Measurements from ENCODE around the gene IGSF3.
"Not testable (repeated sequence)": the region's sequence is repeated elsewhere in the genome, so short reads cannot be mapped to it uniquely, and the experiment has no call there.

IGSF3 gene

DNA sequence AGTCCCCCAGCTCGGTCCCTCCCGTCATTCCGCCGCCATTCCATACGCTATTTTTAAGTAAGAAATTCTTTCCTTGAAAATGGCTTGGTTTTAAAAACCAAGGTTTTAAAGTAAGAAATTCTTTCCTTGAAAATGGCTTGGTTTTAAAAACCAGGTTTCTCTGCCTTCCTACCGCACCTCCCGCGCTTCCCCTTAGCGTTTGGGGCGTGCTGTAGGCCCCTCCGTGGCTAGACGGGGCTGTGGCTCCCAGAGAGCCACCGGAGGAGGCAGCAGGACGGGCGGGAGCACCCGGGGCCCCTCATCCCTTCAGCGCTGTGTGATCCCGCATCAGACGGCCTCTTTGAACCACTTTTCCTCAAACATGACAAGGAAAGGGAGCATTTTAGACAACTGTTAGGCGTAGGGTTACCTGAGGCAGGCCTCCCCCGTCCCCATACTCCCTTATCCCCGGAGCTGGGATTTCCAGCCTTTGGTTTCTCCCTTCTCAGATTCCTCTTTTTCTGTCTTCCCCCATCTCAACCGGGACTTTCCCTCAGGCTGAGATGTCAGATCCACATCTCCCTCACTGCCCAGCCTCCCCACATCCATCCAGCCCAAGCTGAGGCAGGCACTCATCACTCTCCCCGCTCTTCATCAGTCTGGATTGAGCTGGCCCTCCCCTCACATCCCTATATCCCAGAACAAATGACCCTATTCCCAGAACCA lies 96.2 kb downstream of the IGSF3 start:
- intact Hi-C loops (cut with DNase I), result loop anchor here (10.0 kb wide), 1 partner anchor 483 kb away; no protein-coding TSS in a partner anchor

DNA sequence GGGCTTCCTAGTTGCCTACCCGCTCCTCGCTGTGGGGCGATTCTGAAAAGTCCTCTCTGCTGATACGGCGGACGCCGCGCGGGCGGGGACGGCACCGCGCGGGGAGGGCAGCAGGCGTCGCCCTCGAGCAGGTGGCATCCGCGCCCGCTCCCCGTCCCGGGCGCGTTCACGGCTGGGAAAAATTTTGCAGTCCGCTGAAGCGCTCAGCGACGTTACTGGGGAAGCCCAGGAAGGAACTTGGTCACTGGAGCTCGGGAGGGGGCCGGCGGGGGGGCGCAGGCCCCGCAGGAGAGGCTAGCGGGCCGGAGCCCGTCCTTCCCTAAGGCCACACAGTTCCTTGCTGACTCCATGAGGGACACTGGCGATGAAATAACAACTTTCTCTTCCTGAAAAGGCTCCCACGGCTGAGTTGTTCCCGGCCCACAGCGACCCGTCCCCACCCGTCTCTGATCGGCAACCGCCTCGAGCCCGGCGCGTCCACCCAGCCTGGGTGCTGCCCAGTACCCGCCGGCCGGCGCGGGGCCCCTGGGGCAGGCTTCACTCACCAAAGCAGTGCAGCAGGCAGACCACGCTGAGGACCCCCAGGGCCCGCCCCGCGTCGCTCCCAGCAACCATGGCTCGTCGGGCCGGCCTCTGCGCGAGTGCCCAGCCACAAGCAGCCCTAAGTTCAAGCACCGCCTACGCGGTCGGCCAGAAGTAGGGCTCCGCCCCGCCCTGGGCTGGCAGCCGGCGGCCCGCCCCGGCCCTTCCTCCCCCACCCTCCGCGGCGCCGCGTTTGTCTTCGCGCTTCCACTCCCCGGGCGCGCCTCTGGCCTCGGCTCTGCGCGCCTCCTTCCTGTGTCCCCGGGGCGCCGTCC lies 96.9 kb downstream of the IGSF3 start, which contains the start of gene CD58:
CD58 (minus strand) TSS at position 669 of the 857 bp plus-strand sequence; CDS start at position 615, 54 bp downstream.
- intact Hi-C loops (cut with DNase I), result loop anchor here (10.0 kb wide), 1 partner anchor 484 kb away; no protein-coding TSS in a partner anchor
- peak; percentile 48 to 89 (median 80) for DNase-seq

More for the DNA sequence above, 96.2 kb downstream of the IGSF3 start:
- DNase-seq, result peak in 1 of 42 donors; percentile 16

DNA sequence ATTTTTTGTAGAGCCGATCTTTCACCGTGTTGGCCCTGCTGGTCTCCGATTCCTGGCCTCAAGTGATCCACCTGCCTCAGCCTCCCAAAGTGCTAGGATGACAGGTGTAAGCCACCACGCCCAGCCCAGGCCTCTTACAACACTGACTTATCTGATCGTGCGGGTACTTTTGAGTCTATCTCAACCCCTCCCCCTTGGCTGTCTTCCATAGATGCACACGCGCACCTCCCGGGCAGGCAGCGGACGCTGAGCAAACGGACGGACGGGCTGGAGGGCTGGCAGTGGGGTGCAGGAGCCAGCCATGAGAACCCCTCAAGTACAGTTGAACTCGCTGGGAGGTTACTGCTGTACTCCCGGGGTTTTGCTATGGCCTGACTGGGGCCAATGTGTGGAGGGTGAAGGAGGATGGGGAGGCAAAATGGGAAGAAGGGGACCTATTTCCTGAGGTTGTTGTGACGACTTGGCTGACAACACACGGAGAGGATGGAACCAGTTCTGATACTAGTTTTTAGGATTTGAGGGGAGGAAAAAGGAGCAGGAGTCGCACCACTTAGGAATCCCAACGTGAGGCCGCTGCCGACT lies 97.7 kb downstream of the IGSF3 start:
- peak in 3 of 42 donors; percentile 6 to 45 (median 34) for DNase-seq
- intact Hi-C loops (cut with DNase I), result loop anchor here (10.0 kb wide), 1 partner anchor 485 kb away; no protein-coding TSS in a partner anchor

DNA sequence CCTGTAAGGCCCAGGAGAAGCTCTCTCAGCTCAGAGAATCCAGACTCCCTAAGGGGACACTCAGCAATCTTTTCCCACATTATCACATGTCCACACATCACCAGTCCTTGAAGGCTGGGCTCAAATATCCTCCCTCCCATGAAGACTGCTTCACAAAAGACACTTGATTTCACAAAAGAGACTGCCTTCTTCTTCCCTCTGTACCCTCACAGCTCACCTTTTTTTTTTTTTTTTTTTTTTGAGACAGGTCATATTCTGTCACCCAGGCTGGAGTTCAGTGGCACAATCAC lies 98.2 kb downstream of the IGSF3 start:
- intact Hi-C loops (cut with DNase I), result no loop called here
- no peak for DNase-seq

DNA sequence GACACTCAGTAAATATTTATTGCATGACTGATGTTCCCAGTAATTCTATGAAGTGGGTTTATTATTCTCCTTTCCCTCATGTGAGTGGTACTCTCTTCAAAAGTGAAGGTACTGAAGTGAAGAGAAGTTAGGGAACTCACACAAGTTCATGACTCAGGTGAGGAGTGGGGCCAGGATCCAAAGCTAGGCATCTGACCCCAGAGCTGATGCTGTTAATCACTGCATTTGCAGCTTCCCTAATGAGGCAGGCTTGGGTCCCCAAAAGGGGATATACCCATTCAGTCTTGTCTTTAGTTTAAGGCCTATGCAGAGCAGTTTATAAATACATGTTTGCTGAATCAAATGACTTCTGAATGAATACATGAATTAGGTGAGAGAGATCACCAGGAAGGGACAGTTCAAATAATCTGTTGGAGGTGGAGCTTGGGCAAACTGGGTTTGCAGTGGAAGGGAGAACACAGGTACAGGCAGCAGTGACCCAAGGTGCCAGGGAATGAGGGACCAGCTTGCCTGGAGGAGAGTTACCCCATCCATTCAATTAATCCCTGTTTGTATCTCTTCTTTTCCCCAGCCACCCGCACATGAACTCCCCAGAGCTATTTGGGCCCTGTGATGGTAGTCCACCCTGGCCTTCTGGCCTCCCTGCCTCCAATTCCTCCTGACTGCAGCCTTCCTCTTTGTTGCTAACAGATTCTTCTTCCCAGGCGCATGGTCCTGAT lies 98.7 kb downstream of the IGSF3 start:
- DNase-seq, result no peak

DNA sequence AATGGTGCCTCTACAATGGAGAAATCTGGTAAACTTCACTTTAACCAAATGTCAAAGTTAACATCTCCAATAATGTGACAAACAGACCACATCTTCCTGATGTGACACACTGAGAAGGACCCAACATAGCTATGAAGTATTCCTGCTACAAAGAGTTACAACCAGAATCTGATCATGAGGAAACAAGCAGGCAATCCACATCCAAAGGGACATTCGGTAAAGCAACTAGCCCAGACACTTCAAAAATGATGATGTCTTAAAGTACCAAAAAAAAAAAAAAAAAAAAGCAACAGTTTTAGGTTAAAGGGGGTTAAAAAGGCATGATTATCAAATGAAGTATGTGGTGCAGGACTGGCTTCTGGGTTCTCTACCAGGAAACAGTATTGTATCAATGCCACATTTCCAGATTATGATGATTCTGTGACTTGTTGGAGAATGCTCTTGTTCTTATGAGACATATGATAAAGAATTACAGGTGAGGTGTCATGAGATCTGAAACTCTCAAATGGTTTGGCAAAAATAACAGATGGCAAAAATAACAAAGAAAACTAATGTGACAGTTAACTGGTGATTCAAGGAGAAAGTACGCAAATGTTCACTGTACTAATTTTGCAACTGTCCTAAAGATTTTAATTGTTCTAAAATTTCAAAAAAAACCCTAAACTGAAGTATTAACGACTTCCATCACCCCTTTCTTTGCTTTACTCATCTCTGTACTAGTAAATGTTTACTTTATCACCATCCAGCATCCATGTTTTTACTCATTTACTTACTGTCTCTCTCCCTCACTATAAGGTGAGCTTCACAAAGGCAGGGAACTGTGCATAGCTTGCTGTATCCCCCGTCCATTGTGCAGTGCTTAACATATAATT lies 99.5 kb downstream of the IGSF3 start:
- intact Hi-C loops (cut with DNase I), result no loop called here
- no peak for DNase-seq

More for the DNA sequence above, 98.7 kb downstream of the IGSF3 start:
- intact Hi-C loops (cut with DNase I), result no loop called here

DNA sequence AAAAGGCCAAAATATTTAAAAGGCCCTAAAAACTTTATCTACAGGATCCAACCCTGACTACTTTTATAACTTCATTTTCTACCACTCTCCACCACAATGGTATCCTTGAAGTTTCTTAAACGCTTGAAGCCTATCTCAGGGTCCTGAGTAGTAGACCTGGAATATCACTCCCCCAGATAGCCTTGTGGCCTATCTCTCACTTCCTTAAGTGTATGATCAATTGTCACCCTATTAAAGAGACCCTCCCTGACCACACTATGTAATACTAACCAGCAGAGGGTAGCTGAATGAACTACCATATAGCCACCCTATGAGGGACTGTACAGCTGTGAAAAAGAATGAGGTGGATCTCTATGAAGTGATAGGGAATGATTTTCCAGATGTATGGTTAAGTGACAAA lies 102.3 kb downstream of the IGSF3 start:
- intact Hi-C loops (cut with DNase I), result no loop called here
- no peak for DNase-seq

DNA sequence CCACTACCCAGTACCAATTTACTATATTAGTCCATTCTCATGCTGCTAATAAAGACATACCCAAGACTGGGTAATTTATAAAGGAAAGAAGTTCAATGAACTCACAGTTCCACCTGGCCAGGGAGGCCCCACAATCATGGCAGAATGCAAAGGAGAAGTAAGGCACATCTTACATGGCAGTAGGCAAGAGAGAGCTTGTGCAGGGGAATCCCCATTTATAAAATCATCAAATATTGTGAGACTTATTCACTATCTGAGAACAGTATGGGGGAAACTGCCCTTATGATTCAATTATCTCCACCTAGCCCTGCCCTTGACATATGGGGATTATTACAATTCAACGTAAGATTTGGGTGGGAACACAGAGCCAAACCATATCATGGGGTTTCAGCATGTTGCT lies 103.1 kb downstream of the IGSF3 start:
- intact Hi-C loops (cut with DNase I), result no loop called here
- no peak for DNase-seq

DNA sequence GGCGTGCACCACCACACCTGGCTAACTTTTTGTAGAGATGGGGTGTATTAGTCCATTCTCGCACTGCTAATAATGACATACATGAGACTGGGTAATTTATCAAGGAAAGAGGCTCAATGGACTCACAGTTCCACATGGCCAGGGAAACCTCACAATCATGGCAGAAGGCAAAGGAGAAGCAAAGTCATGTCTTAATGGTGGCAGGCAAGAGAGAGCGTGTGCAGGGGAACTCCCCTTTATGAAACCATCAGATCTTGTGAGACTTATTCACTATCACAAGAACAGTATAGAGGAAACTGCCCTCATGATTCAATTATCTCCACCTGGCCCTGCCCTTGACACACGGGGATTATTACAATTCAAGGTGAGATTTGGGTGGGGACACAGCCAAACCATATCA lies 105.1 kb downstream of the IGSF3 start:
- DNase-seq; intact Hi-C loops (cut with DNase I): not testable (repeated sequence)

DNA sequence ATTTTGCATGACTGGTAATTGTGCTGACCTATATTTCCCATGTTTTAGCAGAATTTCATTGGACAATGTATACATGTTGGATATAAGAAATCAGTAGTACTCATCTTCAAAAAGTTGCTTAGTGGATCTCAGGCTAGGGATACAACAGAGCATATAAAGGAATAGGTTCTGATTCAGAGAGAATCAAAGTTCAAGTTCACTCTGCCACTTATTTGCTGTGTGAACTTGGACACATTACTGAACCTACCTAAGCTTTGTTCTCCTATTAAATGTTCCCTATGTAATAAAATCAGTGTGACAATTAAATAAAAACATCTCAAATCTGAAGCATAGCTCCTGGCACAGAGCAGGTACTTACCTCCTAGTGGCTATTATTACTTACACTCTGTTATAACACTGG lies 106.0 kb downstream of the IGSF3 start:
- DNase-seq, result no peak
- intact Hi-C loops (cut with DNase I), result no loop called here

DNA sequence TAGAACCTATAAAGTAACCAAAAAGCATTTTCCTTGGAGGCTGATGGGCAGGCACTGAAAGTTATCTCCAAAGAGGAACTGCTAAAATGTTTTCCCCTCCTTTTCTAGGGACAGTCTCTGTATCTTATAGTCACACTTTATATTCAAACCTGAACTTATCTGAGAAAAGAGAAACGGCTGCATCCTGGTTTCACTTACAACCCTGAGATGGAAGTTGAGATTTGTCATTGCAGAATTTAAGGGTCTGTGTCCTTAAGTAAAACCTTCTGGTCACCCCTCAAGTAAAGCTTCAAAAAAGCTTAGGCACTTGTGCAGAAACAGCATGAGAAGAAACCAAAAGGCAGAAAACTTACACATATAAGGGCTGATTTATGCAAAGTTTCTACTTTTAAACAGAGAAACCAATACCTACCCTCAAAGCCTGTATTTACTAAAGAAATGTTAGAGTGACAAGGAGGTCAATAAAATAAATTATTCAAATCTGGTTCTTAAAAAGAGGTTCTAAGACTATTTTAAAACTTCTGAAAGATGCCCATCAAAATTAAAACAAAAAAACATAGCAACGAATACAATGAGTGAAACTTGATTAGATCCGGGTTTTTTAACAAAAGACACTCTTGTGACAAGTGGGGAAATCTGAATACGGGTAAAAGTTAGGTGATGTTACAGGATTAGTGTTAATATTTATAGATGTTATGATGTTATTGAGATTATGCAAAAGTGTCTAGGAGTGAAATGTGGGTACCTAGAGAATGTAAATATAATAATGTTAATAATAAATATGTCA lies 106.6 kb downstream of the IGSF3 start:
- intact Hi-C loops (cut with DNase I), result no loop called here
- DNase-seq, result no peak

DNA sequence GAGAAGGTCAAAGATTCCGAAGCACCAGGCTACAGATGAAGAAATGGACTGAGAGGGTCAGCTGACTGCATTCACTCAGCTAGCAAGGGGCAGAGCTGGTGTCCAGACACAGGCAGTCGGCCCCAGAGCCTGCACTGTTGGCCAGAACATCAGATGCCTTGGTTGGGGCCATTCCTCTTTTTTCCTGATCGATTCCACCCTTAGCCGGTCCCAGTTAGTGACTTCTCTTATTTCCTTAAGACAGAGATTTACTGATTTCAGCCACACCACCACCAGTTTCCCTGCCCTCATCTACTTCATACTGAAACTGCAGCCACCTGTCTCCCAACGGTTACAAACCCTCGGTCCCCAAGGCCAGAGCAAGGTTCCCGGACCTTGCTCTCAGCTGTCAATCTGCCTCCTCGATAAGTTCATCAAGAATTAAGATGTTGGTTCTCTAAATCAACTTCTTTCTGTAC lies 108.2 kb downstream of the IGSF3 start:
- intact Hi-C loops (cut with DNase I), result no loop called here
- DNase-seq, result no peak

DNA sequence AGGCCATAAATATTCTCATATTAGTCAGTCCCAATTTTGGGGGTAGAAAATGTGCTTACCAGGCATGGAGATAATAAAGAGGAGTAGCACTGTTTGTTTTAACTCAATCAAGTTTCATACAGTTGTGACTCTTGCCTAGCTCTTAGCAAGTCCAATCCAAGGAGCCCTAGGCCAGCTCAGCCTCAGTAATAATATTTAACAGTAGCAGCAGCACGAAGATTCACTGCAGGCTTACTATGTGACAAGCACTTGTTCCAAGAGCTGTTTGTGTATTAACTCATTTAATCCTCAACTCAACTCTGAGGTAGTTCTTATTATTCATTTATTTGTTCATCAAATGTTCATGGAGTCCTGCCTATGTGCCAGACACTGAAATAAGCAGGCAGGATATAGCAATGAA lies 109.0 kb downstream of the IGSF3 start:
- intact Hi-C loops (cut with DNase I), result no loop called here
- DNase-seq, result no peak

DNA sequence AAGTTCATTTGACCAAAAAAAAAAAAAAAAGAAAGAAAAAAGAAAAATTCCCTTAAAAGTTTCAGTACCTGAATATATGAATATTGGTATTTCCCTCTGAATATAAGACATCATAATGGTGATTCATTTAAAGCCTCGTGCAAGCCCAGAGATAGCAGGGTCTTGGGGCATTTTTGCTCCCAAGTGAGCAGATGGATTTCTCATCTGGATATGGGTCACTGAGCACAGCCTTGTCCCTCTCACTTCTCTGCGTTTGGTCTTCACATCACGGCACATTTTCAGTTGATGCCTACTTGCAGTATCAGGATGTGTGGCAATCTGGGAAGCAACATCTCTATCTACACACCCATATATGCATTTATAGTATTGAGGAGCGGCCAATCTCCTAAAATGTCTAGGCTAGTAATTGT lies 109.4 kb downstream of the IGSF3 start:
- DNase-seq, result no peak
- intact Hi-C loops (cut with DNase I), result no loop called here

DNA sequence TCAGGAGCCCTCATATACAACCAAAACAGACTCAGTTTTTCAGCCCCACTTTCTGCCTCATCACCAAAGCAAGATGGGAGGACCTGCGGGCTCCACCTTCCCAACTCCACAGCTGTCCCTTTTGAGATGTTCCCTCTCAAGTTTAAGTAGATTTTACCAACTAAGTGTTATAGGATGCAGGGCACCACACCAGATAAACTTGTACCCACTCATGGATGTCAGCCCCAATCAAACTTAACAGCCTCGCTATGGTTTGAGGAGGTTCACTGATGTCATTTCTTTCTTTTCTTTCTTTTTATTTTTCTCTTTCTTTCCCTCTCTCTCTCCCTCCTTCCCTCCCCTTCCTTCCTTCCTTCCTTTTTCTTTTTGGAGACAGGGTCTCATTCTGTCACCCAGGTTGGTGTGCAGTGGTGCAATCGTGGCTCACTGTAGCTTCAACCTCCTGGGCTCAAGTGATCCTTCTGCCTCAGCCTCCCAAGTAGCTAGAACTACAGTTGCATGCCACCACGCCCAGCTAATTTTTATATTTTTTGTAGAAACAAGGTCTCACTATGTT lies 110.1 kb downstream of the IGSF3 start:
- intact Hi-C loops (cut with DNase I), result no loop called here
- no peak for DNase-seq

DNA sequence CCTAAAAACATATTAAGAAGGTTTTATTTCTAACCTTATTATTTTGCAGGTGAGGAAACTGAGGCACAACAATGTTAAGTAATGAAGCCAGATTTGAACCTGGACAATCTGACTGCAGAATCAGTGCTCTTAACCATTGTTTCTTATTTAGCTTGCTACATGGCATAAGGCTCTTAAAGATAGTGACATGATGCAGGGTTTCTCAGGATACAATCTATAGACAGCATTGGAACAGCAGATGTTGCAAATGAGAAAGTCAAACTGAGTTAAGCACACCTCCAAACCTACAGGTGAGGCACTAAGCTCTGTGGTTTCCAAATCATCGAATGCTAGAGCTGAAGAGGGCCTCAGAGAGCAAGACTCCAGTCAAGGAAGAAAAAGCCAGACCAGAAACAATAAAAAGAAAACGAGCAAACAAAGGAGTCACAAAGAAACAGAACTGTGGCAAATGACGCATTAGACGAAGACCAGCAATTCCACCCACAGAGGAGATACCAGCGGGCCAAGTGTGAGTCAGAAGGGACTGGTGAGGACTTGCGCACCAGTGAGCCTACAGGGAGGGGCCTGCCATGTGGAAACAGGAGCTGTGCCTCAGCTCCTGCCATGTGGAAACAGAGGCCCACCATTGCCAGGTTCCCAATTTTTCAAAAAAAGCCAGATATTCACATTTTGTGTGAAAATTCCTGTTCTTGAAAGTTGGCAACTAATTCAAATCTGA lies 111.1 kb downstream of the IGSF3 start:
- intact Hi-C loops (cut with DNase I), result no loop called here
- DNase-seq, result no peak

DNA sequence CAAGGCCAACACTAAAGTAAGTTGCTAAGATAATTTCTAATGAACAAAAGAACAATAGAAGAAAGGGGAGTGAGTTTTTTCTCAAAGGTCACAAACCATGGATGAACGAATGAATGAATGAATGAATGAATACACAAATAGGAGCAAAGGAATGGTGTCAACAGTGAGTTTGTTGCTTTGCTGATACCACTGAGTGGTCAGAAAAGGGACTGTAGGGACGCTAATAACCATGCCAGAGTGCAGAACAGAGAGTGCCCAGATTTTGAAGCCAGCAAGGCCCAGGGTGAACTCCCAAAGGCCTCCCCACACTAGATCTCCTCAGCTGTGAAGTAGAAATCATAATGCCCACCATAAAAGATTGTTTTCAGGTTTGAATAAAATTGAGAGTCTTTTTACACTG lies 112.6 kb downstream of the IGSF3 start:
- intact Hi-C loops (cut with DNase I), result no loop called here
- DNase-seq, result no peak

Measured in head of caudate nucleus (tissue), 42 donors.